ENCODE measurements around the gene FOXL3.

Gene FOXL3

GRCh38 chr7:286266-286665, 3.7 kb upstream of the FOXL3 start:
- Histone ChIP-seq H3K4me3 (ENCODE audit: insufficient read depth, low read length, poor library complexity, severe bottlenecking) (no peak overlapping the region), H3K9me3 (ENCODE audit: insufficient read depth, low read length) (peaks cover 4% of the 10 kb centered on the region; the same call in 1 of the 2 replicates), H2AFZ (ENCODE audit: low read depth, low read length, severe bottlenecking) (no peak overlapping the region), H3K9ac (ENCODE audit: low read length) (no peak overlapping the region), H3K27me3 (ENCODE audit: low read length) (no peaks in the 10 kb centered on the region), H3F3A (ENCODE audit: insufficient read depth) (no peaks in the 10 kb centered on the region), H3K79me2 (ENCODE audit: insufficient read depth, low read length) (no peaks in the 10 kb centered on the region), H3K9me2 (replicated peaks; ENCODE audit: insufficient read depth, low read length) (no peaks in the 10 kb centered on the region), H4K20me1 (ENCODE audit: low read depth, low read length) (no peaks in the 10 kb centered on the region), H3K27ac (ENCODE audit: low read depth, low read length) (no peak overlapping the region), H3K36me3 (ENCODE audit: low read length) (no peaks in the 10 kb centered on the region), H3K4me2 (ENCODE audit: low read depth, low read length, poor library complexity, severe bottlenecking) (no peak overlapping the region)
- no peak for TF ChIP-seq EZH2phosphoT487 (conservative IDR thresholded peaks at IDR 0.05; ENCODE audit: low read length)
- TF ChIP-seq CTCF (IDR thresholded peaks at IDR 0.05; ENCODE audit: insufficient read depth, low read length, poor library complexity, severe bottlenecking) = no peak

- Histone ChIP-seq H3K9me3 (ENCODE audit: insufficient read depth, low read length) (no peaks in the 10 kb centered on the region), H3F3A (ENCODE audit: insufficient read depth) (no peaks in the 10 kb centered on the region), H3K27ac (ENCODE audit: low read depth, low read length) (no peak overlapping the region), H3K4me2 (ENCODE audit: low read depth, low read length, poor library complexity, severe bottlenecking) (no peak overlapping the region), H3K9me2 (replicated peaks; ENCODE audit: insufficient read depth, low read length) (no peaks in the 10 kb centered on the region), H2AFZ (ENCODE audit: low read depth, low read length, severe bottlenecking) (no peak overlapping the region), H3K27me3 (ENCODE audit: low read length) (no peaks in the 10 kb centered on the region), H3K79me2 (ENCODE audit: insufficient read depth, low read length) (no peaks in the 10 kb centered on the region), H3K4me3 (ENCODE audit: insufficient read depth, low read length, poor library complexity, severe bottlenecking) (no peak overlapping the region), H4K20me1 (ENCODE audit: low read depth, low read length) (no peaks in the 10 kb centered on the region), H3K9ac (ENCODE audit: low read length) (no peak overlapping the region), H3K36me3 (ENCODE audit: low read length) (no peaks in the 10 kb centered on the region)
- TF ChIP-seq CTCF (IDR thresholded peaks at IDR 0.05; ENCODE audit: insufficient read depth, low read length, poor library complexity, severe bottlenecking) (no peak), EZH2phosphoT487 (conservative IDR thresholded peaks at IDR 0.05; ENCODE audit: low read length) (no peak)
These were observed 1.3 kb upstream of the FOXL3 start for GRCh38 chr7:288671-289101.

GRCh38 chr7:289209-289755, 688 bp upstream of the FOXL3 start:
- no peak overlapping the region for H3K4me2 ChIP-seq (ENCODE audit: low read depth, low read length, poor library complexity, severe bottlenecking)
- no peaks in the 10 kb centered on the region for H3K36me3 ChIP-seq (ENCODE audit: low read length)
- no peaks in the 10 kb centered on the region for H3F3A ChIP-seq (ENCODE audit: insufficient read depth)
- H3K9me2 ChIP-seq (replicated peaks; ENCODE audit: insufficient read depth, low read length) = no peaks in the 10 kb centered on the region
- H3K9me3 ChIP-seq (ENCODE audit: insufficient read depth, low read length) = no peaks in the 10 kb centered on the region
- no peak overlapping the region for H3K9ac ChIP-seq (ENCODE audit: low read length)
- no peak overlapping the region for H3K27ac ChIP-seq (ENCODE audit: low read depth, low read length)
- TF ChIP-seq EZH2phosphoT487 (conservative IDR thresholded peaks at IDR 0.05; ENCODE audit: low read length) (no peak), CTCF (IDR thresholded peaks at IDR 0.05; ENCODE audit: insufficient read depth, low read length, poor library complexity, severe bottlenecking) (no peak)
- H4K20me1 ChIP-seq (ENCODE audit: low read depth, low read length) = no peaks in the 10 kb centered on the region
- no peaks in the 10 kb centered on the region for H3K27me3 ChIP-seq (ENCODE audit: low read length)
- H2AFZ ChIP-seq (ENCODE audit: low read depth, low read length, severe bottlenecking) = no peak overlapping the region
- H3K4me3 ChIP-seq (ENCODE audit: insufficient read depth, low read length, poor library complexity, severe bottlenecking) = no peak overlapping the region
- no peaks in the 10 kb centered on the region for H3K79me2 ChIP-seq (ENCODE audit: insufficient read depth, low read length)

Data from SU-DHL-6 (cell line).